Measurements from ENCODE around the gene CLASP1.

GRCh38 chr2:121505005-121505404 is 144.3 kb downstream of the CLASP1 start:
- TF ChIP-seq CTCF (IDR thresholded peaks at IDR 0.05; ENCODE audit: extremely low read depth in 1 of 2, insufficient read depth in 1 of 2, low read depth in 1 of 2, low read length in 2 of 2) (no peak), POLR2A (IDR thresholded peaks at IDR 0.05; ENCODE audit: low read depth, low read length) (no peak), MAX (IDR thresholded peaks at IDR 0.05; ENCODE audit: insufficient read depth, insufficient read length) (no peak), EZH2 (IDR thresholded peaks at IDR 0.05; ENCODE audit: borderline replicate concordance, low read depth, low read length, severe bottlenecking) (no peak), POLR2AphosphoS5 (IDR thresholded peaks at IDR 0.05; ENCODE audit: insufficient read depth, low read depth, low read length) (no peak), FOS (IDR thresholded peaks at IDR 0.05; ENCODE audit: borderline replicate concordance, insufficient read depth, low read length) (no peak), GATA2 (IDR thresholded peaks at IDR 0.05; ENCODE audit: insufficient read depth, insufficient read length, low read depth, low read length) (no peak), JUN (IDR thresholded peaks at IDR 0.05; ENCODE audit: borderline replicate concordance, insufficient read depth, insufficient read length, low read depth) (no peak)

Data from endothelial cell of umbilical vein (primary cell).